ENCODE measurements around the gene SLC35F3.
A peak's percentile ranks its signal among the peaks of the same experiment; 100 is the strongest.

The SLC35F3 gene

DNA sequence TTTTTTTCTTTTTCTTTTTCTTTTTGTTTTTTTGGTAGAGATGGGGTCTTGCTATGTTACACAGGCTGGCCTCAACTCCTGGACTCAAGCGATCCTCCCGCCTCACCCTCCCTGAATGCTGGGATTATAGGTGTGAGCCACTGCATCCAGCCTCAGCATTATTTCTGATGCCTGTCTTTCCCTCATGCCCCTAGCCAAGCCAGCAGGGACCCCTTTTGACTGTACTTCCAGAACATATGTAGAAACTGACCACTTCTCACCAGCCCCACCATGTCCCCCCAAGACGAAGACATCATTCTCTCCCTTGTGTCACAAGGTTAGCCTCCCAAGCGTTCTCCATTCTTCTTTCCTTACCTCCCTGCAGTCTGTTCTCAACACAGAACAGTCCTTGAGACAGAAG is 360.8 kb downstream of the SLC35F3 start:
- no peak for DNase-seq

DNA sequence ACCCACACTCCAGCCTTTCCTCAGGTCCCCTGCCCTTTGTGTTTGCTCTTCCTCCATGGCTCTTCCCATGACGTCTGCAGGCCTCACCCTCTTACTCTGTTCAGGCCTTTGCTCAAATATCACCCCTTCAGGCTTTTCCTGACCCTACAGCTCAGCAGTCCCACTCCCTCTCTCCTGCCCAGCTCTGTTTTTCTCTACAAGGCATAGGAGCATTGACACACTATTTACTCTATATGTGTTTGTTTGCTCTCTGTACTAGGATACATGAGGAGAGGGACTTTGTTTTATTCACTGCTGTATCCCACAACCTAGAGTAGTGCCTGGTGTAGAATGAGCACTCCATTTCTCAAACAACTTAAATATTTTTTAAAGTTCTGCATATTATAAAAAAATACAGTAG is 361.4 kb downstream of the SLC35F3 start:
- peak; percentile 16 for DNase-seq

DNA sequence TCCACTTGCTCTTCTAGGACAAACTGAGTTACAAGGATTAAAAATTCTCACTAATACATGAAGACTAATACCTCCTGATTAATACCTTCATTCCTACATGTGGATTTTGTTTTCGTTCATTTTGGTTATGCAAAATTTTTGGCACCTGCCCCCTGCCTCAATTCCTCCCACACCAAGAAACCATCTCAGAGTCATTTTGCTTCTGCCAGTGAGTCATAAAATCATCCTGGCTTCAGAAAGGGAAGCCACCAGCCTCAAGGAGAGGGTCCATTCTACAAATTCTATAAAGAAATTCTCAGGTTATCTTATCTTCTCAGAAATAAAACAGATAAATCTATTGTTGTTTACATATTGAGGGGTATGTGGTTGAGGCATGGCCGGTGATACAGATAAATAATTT is 365.6 kb downstream of the SLC35F3 start:
- no peak for DNase-seq

DNA sequence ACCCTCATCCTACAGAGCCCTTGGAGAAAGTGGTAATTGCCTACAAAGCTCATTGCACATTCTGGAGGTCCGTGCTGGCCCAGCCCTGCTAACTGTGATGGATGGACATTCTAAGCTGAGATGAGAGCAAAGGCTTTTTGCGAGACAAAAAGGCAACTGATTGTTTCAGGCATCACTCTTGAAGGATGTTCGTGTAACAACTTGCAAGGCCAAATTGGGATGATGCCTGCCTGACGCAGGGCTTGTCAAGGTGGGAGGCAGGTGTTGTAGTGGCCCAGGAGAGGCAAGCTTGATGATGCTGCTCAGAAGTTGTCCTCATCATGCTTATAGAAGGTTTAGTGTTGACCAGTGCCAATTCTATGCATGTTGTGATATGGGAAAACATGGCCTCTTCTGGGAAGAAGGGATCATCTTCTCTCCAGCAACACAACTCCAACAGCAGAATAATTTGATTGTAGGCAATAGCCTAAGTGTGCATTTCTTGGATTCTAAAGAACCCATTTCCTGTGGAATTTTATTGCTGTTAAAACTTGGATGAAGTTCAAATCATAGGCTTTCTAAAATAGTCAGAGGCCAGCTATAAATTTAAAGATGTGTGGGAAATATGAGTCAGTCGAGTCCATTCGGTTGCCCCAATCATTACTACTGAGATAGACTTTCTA is 366.2 kb downstream of the SLC35F3 start:
- DNase-seq = no peak

DNA sequence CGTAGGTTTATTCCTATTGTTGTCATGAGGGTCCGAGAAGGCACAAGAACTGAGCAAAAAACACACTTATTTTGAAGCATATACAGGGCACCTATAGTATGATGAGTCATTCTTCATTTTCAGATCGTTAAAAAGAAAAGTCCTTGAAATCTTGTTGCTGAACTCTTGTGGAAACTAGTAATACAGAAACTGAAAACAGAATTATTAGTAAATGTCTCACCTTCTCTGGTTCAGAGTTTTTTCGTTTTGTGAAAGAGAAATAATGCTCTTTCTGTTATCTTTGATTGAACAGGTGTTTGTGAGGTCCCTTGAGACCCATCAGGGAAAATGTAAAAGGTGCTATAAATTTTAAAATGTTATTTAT is 366.7 kb downstream of the SLC35F3 start:
- no peak for DNase-seq

DNA sequence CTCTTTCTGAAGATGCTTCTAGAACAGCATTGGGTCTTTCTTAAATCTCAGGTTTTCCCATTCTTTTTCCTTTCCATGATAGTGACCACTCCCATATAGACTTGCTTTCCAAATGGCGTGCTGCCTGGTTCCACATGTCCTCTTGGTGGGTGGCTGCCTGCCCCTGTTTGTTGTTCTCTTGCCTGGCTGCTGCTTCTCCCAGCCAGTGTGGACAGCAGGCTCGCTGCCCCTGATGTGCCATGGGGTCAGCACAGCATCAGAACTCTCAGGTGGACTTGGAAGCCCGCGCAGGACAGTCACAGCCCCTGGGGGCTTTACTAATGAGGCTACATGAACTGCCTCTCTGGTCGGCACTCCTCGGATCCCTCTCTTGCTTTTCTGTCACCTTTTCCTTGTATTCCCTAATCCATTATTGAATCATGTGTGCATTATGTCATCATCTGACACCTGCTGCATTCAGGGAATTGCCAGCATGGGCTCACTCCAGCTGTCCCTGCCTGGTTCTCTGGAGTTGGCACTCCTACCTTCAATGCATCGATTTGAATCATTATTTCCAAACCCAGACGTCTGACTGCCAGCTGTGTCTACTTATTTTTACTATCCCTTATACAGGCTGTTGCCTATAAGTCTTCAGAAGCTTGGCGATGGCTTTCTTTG is 368.3 kb downstream of the SLC35F3 start:
- peak; percentile 71 for DNase-seq

DNA sequence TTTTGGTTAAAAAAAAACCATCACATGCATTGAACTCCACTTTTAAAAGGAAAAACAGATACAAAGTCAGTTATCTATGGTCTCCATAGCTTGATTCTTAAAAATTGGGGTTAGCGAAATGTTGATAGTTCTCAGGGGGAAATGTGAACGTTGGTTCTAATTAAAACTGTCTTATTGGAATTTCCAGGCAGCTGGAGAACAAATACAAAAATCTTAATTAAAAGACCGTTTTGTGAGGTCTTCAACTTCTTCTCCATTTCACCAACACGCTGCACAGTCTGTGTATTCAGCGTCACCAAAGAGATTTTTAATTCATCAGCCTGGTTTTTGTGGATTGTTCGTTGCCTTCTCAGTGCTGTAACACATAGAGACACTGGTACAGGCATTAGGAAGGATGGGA is 369.5 kb downstream of the SLC35F3 start:
- DNase-seq = no peak

DNA sequence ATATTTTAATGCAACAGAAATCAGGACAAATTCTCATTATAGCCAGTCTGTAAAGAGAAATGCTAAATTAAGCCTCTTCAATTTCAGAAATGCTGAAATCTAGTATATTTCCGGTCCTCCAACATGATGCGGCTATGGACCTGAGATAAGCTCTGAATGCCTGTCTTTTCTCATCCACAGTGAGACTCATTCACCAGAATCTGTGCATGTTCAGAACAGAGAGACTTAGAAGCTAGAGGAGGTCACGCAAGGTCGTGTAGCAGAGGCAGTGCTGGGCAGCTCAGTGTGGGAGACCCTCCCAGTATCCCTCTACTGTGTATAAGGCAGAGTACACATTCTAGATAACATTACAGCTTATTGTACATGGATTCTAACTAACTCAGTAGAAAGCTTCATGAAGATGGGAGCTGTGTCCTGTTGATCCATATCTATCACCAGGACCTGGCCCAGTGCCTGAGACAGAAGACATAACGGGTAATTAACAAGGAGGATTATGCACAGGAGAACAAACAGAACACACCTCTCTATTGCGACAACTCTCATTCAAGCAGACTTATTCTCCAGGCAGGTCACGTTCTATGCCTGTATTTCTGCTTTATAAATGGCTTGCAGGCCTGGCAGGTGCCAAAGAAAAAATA is 371.8 kb downstream of the SLC35F3 start:
- DNase-seq = peak; percentile 16

DNA sequence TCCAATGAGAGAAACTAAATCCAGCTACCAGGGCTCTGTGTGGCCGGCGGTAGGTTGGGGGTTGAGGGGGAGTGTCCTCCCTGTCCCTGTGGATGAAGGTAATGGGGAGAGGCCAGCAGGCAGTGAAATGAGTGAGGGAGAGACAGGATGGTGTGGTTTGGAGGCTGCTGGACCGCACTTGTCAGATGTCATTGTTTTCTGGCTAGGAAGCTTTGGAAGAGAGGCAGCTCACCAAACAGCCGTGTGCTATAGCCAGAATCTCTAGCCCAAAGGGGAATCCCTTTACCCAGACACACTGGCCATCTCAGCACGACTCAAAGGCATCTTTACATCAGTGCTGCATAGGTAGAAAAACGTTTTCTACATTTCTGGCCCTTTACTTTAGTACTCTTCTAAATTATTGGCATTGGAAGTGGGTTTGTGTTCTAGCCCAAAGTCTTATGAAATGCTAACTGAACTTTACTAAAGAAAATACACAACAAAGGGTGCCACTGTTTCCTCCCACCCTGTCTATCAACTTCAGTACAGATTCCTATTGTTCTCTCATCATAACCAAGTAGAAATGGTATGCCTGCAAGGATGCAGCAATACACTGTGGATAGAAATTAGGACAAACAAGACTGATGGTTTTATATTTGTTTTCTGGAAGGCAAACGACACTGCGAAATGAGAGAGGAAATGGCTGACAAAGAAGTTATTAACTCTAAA is 372.8 kb downstream of the SLC35F3 start:
- no peak for DNase-seq

DNA sequence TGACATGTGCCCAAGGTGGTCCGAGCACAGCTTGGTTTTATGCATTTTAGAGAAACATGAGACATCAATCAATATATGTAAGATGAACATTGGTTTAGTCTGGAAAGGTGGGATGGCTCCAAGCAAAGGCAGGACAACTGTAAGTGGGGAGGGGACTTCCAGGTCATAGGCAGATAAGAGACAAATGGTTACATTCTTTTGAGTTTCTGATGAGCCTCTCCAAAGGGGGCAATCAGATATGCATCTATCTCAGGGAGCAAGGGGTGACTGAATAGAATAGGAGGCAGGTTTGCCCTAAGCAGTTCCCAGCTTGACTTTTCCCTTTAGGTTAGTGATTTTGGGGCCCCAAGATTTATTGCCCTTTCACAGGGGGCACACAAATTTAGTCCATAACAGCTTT is 374.5 kb downstream of the SLC35F3 start:
- DNase-seq = no peak

DNA sequence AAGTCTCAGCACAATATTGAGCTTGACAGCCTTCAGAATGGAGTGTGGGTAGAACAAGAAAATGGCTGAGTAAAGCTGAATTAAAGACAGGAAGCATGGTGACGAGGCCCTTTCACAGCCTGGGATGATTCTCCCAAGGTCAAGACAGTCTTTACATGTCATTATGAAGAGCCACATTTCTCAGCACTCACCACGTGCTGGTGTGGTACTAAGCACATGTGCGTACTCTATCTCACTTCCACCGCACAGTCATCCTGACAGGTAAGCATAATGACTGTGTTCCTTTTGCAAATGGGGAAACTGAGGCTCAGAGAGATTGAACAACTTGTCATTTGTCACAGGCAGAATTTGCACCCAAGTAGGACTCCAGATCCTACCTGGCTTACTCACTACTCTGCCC is 376.0 kb downstream of the SLC35F3 start:
- DNase-seq = no peak

DNA sequence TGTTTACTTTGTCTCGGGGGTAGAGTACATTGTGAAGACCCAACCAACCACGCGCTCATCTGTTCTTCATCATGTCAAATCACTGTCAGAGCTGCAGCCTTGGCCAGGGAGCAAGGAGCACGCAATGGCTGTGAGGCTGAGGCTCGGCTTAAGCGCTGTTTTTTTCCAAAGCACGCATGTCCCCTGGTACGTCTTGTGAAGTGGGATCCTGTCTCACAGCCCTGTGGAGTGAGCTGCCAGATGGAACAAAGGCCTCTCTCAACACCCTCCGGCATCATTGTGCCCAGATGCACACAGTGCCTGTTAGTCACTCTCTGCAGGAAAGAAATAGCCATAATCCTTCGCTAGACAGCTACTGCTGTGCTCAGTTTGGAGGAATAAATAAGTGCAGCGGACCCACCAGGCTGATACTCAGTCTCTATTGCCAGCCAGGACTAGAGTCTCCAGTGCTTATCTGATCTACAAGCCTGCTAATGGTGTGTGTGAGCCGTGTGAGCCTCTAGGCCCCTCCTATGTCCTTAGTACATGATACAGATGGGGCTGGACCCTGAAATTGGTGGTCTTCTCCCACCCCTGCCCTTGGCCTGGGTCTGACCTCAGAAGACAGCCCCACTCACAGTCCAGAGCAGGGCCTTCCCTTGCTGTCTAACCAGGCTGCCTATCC is 377.5 kb downstream of the SLC35F3 start:
- no peak for DNase-seq

DNA sequence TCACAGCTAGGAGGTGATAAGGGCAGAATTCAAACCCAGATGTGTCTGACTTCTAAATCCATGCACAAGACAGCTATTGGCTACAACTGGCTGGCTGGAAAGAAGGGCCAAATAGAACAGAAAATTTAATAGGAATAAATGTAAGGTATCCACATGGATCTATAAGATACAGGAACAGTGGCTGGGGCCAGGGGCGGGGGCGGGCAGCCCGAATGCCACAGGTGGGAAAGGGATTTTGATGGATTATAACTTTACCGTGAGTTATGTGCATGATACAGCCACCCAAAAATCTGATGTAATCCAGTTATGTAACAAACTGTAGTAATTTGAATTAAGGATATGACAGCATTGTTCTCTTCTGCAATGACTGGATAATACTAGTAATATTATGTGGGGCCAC is 381.7 kb downstream of the SLC35F3 start:
- DNase-seq = no peak

DNA sequence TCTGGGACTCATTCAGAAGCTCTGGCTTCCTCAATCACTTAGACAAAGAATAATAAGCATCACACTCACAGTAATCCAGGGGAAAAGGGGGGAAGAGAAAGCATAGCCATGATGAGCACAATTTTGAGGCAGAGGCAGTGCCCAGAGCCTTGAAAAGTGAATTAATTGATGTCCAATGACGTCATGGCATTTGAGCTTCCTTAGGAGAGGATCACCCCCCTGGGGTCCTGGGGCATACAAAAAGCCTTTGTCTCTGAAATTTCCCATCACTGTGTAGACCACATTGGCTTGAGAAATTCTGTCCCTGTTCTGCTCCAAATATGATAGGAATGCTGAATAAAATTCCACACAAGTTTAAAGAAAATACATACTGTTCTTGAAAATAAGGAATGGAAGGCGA is 384.5 kb downstream of the SLC35F3 start:
- no peak for DNase-seq

DNA sequence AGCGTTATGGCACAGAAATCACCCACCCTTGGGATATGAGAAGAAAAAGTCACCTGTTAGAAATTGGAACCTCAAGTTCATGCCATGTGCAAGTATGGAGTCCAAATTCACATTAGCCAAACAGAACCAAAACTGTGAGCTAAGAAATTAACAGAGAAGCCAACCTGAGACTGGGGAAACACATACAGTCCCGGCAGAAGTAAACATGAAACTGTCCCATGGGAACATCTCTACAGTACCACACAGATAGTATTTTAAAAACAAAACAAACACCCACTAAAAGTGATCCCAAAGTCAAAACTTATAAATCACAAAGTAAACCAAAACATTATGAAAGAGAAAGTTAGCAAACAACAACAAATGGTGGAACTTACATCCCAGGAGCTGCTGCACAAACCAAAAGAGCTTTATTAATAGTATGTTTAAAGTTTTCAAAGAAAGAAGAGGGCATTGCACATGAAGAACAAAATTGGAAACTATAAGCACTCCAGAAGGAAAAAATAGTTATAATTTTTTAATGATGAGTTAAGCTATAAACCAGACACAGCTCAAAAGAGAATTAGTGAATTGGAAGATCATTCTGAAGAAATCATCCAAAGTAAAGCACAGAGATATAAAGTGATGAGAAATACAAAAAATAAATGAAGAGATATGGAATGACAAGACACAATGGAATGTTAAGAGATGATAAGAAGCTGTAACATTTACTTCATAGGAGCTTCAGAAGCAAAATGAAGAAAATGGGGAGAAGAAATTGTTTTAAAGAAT is 385.2 kb downstream of the SLC35F3 start:
- DNase-seq = no peak

DNA sequence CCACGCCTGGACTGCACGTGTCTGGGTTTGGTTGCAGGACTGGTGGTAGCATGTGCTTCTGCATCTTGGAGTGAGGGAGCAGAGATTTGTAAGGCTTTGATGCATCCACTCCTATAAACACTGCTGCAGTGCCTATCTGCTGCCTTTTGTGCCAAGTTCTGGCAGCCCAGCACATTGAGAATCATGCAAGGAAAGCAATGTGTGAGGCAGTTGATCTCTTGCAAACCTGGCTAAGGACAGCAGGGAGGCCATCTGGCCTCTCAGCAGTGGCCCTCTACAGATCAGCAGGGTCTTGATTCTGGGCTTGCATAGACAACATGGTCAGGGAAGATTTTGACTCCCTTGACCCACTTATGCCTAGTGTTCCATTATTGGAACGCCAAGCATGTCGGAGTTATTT is 387.5 kb downstream of the SLC35F3 start:
- no peak for DNase-seq

DNA sequence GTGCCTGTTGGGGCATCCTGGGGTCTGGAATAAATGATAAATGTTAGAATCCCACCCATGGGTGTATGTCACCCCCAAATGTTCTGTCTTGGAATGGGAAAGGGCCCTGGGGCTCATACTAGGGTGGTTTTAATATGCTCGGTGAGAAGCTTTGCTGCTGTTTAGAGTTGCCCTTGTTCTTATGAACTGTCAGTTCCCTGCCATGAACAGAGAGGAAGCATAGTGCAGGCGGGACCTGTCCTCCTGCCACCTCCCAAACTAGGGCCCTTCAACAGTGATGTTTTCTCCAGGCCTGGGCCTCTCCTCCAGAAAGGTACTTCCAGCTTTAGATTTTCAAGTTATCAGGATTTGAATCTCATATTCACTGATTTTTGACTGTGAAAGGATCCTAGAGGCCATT is 388.1 kb downstream of the SLC35F3 start:
- no peak for DNase-seq

DNA sequence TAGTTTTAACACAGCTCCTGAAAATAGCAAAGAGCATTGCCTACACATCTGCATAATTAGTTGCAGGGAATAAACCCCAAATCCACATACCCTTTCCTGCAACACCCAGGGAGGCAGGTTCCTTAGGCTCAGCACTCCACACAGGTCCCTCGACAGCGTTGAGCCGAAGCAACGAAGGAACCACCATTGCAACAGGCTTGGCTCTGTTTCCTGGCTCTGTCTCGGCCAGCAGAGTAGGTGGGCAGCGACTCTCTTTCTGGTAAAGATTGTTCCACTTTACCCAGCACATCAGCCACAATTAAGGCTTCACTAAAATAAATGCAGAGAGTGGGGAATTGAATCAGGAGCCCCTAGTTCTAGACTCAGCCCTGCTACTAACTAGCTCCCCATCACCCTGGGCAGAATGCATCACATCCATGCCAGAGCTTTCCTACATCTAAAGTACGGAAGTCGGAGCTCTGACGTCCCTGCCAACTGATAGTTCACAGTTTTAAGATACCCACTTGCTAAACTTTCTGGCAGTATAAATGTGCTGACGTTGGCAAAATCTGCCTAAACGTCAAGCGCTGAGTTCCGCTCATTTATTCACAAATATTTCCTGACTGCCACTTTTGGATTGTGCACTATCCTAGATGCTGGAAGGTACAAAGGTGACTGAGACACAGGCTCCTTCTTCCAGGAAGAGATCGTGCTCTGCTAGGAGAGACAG is 389.8 kb downstream of the SLC35F3 start:
- DNase-seq = no peak

DNA sequence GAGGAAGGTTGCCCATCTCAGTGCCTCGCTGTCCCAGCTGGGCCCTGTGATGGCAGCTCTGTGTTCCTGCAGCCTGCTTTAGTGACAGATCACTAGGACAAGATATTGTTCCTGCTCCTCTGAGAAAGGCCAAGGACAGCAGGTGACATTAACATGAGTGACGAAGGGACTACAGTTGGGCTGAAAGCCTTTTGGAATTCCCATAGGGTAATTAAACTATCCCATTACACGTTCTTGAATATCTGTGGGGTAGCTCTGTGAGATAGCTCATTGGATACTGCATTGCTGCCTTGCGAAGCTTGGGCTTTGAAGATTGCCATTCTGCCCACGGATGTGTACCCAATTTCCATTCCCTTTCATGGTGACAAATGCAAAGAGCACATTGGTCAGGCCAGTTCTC is 390.6 kb downstream of the SLC35F3 start:
- DNase-seq = no peak

DNA sequence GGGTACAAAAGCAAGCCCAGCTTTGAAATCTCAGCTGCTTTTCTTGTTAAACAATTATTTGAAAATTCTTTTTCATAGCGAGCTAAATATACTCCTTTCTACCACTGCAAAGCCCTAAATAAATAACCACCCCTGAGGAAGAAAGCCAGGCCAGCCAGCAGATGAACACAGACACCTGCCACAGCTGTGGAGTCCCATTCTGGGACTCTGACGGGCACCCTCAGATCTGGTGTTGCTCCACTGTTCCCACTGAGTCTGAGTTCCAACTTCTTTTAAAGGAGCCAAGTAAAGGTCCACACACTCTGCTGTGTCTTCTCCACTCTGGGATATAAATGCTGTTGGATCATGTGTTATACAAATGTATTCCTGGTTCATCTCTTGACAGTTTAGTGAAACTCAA is 391.1 kb downstream of the SLC35F3 start:
- no peak for DNase-seq

DNA sequence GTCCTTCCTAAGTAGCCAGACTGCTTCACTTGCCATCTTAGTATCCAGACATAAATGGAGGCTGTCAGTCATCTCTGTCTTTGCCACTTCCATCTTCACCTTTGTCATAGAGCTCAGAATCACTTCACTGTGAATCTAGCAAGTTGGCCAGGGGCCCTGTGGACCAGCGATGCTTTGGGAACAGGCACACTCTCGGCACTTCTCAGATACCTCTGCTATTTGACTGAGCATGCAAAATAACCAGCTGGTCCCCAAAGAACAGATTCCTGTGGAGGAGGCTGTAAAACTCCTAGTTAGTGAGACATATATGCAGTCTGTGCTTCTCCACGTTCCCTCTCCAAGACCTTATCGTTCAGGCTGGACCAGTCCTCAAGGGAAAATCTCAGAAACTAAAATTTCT is 392.0 kb downstream of the SLC35F3 start:
- DNase-seq = no peak

DNA sequence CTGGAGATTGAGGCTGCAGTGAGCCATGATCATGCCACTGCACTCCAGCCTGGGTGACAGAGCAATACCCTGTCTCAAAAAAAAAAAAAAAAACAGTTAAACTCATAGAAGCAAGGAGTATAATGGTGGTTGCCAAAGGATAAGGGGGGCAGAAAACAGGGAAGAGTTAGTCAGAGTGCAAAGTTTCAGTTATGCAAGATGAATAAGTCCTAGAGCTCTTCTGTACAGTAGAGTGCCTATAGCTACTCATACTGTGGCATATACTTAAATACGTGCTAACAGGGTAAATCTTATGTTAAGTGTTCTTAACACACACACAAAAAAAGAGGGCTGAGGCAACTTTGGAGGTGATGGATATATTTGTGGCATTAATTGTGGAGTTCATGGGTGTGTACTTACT is 393.2 kb downstream of the SLC35F3 start:
- DNase-seq = no peak
